Upper lobe of left lung (tissue), 6 donors: Measurements from ENCODE around the gene COLEC11. TPM values are rescaled to one million over a fixed set of nuclear protein-coding genes. Genes with fewer than 3 reads are reported as not detected.

Experiments
- ATAC-seq, 2 donors: fragments of 200-7000 bp; cut with Tn5 transposase; one replicate each; pipeline ENCODE4 v1.9.1; 2022; ENCODE audit warnings: mild to moderate bottlenecking in 2 of 2, moderate library complexity in 2 of 2; ENCODE audit not compliant: low FRiP score in 2 of 2
- DNase-seq, 2 donors: peaks; one replicate each; pipeline ENCODE4 v3.0.0-alpha.2; 2019 to 2020
- H3K27ac ChIP-seq, 4 donors: fragments of 200-600 bp; sonication (generic); one replicate each; pipeline ENCODE4 v1.5.1; 2016 to 2019
- H3K27me3 ChIP-seq, 4 donors: fragments of 200-600 bp; sonication (generic); one replicate each; pipeline ENCODE4 v1.5.1; 2017 to 2019
- H3K36me3 ChIP-seq, 4 donors: fragments of 200-600 bp; sonication (generic); one replicate each; pipeline ENCODE4 v1.5.1; 2016 to 2019
- H3K4me1 ChIP-seq, 4 donors: fragments of 200-600 bp; sonication (generic); one replicate each; pipeline ENCODE4 v1.5.1; 2018 to 2019
- H3K4me3 ChIP-seq, 4 donors: fragments of 200-600 bp; sonication (generic); one replicate each; pipeline ENCODE4 v1.5.1; 2017 to 2019; ENCODE audit warnings: mild to moderate bottlenecking in 2 of 4, moderate library complexity in 1 of 4
- H3K9me3 ChIP-seq, 4 donors: fragments of 200-600 bp; sonication (generic); one replicate each; pipeline ENCODE4 v1.5.1; 2018 to 2019
- EP300 ChIP-seq, 4 donors: sonication (generic); formaldehyde crosslinking; IDR thresholded peaks; one replicate each; pipeline ENCODE4 v1.5.1; 2017; ENCODE audit warnings: antibody characterized with exemption in 4 of 4, control low read depth in 2 of 4
- POLR2A ChIP-seq, 4 donors: fragments of 450-650 bp; IDR thresholded peaks; one replicate each; pipeline ENCODE4 v1.5.1; 2016 to 2017; ENCODE audit warnings: antibody characterized with exemption in 4 of 4, mild to moderate bottlenecking in 2 of 4
- POLR2AphosphoS5 ChIP-seq, 2 donors: sonication (generic); formaldehyde crosslinking; IDR thresholded peaks; one replicate each; pipeline ENCODE4 v1.5.1; 2017; ENCODE audit warnings: antibody characterized with exemption in 2 of 2
- WGBS, 2 donors: methylation state at CpG; one replicate each; pipeline ENCODE4 v1.1.5; 2017 to 2018; 5-methylcytosine and 5-hydroxymethylcytosine counted together
- total RNA-seq, 6 donors: library from RNA; depleted of rRNA in 4 of 6; stranded (reverse); fragments of >200 nt in 4 of 6; gene quantifications; one replicate each; pipeline versions ENCODE4 v1.1.0 to v1.2.1, GENCODE V29; 2016 to 2021
- TF ChIP-seq, protein P1 (sequence below), 6 experiments: fragments of 450-650 bp in 4 of 6; fragments of 200-600 bp in 2 of 6; sonication (generic) in 2 of 6; IDR thresholded peaks; one replicate each; pipeline ENCODE4 v1.5.1; 2016 to 2019; ENCODE audit warnings: antibody characterized with exemption in 6 of 6
- donor health status: DM: no; HTN: no; CAD: no; lungs with moderate emphysema.
- donor health status: DM: no; HTN: yes; CAD: no; lungs with severe emphysema.

COLEC11 gene
- total RNA-seq, 6 donors from 2014 or later = 0.79 to 2.3 (median 1.3) TPM; not detected in 1

DNA sequence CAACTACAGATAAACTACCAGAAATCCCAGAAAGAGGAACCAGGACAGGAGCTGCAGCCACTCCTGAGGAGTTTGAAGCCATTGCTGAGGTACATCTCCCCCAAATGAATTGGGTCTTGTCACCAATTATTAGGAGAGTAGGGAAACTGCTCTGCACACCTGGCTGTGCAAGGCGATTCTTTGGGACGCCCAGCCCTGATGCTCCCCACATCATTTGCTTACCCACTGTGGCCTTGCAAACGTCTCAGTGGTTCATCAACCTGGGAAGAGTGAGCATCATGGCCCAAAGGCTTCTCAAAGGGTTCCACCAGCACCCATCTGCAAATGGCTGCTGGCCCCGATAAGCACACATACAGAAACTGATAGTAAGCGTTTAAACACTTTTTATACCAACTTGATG lies 86.7 kb downstream of the COLEC11 start:
- Histone ChIP-seq H3K4me3 (no peak overlapping the region), H3K9me3 (no peaks in the 10 kb centered on the region), H3K27ac (no peak overlapping the region), H3K27me3 (no peaks in the 10 kb centered on the region), H3K36me3 (no peaks in the 10 kb centered on the region), H3K4me1 (peaks cover 0 to 3% (median 0%) of the 10 kb centered on the region in 4 donors)
- no peak for DNase-seq
- TF ChIP-seq, protein P1, sequence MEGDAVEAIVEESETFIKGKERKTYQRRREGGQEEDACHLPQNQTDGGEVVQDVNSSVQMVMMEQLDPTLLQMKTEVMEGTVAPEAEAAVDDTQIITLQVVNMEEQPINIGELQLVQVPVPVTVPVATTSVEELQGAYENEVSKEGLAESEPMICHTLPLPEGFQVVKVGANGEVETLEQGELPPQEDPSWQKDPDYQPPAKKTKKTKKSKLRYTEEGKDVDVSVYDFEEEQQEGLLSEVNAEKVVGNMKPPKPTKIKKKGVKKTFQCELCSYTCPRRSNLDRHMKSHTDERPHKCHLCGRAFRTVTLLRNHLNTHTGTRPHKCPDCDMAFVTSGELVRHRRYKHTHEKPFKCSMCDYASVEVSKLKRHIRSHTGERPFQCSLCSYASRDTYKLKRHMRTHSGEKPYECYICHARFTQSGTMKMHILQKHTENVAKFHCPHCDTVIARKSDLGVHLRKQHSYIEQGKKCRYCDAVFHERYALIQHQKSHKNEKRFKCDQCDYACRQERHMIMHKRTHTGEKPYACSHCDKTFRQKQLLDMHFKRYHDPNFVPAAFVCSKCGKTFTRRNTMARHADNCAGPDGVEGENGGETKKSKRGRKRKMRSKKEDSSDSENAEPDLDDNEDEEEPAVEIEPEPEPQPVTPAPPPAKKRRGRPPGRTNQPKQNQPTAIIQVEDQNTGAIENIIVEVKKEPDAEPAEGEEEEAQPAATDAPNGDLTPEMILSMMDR (IDR thresholded peaks at IDR 0.05) = no peak
- no peak for TF ChIP-seq POLR2AphosphoS5 (IDR thresholded peaks at IDR 0.05)
- TF ChIP-seq EP300 (IDR thresholded peaks at IDR 0.05) = no peak
- no peak for TF ChIP-seq POLR2A (IDR thresholded peaks at IDR 0.05)
- 92 to 93% methylated on average over 5 of the region's 5 CpGs for WGBS, 2 donors
- ATAC-seq = no peak

DNA sequence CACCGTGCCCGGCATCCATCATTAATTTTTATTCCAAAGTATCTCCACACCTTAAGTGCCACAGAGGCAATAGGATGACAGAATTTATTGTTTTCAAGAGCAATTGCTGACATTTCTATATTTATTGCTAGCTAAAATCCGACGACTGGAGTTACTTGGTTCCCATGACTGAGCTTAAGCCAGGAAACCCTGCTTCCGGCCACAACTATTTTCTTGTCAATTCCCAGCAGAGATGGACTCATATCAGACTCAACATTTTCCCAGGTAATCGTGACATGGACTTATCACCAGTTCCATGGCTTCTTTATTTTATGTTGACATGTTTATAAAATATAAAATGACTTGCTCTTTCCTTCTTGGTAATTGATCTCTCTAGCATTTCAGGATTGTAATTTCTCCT lies 87.9 kb downstream of the COLEC11 start:
- Histone ChIP-seq H3K36me3 (no peaks in the 10 kb centered on the region), H3K4me3 (no peak overlapping the region), H3K4me1 (peaks cover 0 to 3% (median 0%) of the 10 kb centered on the region in 4 donors), H3K27me3 (no peaks in the 10 kb centered on the region), H3K27ac (no peak overlapping the region), H3K9me3 (no peaks in the 10 kb centered on the region)
- DNase-seq (no peak), ATAC-seq (no peak)
- 75 to 80% methylated on average over 6 of the region's 6 CpGs for WGBS, 2 donors
- TF ChIP-seq, protein P1 (IDR thresholded peaks at IDR 0.05) = no peak
- TF ChIP-seq POLR2AphosphoS5 (IDR thresholded peaks at IDR 0.05) (no peak), EP300 (IDR thresholded peaks at IDR 0.05) (no peak), POLR2A (IDR thresholded peaks at IDR 0.05) (no peak)

DNA sequence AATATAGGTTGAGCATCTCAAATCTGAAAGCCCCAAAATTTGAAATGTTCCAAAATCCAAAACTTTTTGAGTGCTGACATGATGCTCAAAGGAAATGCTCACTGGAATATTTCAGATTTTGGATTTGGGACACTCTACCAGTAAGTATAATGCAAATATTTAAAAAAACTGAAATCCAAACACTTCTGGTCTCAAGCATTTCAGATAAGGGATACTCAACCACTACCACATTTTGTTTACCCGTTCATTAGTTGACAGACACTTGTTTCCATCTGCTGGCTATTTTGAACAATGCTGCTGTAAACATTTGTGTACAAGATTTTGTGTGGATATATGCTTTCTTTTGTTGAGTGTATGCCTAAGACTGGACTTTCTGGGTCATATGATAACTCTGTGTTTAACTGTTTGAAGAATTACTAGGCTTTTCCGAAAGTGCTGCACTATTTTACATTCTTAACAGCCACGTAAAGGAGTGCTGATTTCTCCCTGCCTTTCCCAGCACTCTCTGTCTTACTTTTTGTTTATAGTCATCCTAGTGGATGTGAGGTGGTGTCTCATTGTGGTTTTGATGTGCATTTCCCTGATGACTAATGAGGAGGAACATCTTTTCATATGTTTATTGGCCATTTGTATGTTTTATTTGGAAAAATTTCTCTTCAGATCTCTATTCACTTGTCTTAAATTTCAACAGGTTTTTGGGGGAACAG lies 89.0 kb downstream of the COLEC11 start:
- Histone ChIP-seq H3K4me3 (no peak overlapping the region), H3K9me3 (no peaks in the 10 kb centered on the region), H3K27ac (no peak overlapping the region), H3K36me3 (no peaks in the 10 kb centered on the region), H3K4me1 (peaks cover 0 to 3% (median 0%) of the 10 kb centered on the region in 4 donors), H3K27me3 (no peaks in the 10 kb centered on the region)
- WGBS, 2 donors = 33 to 38% methylated on average over 3 of the region's 3 CpGs
- DNase-seq = no peak
- TF ChIP-seq EP300 (IDR thresholded peaks at IDR 0.05) = no peak
- TF ChIP-seq, protein P1 (IDR thresholded peaks at IDR 0.05) = no peak
- no peak for TF ChIP-seq POLR2AphosphoS5 (IDR thresholded peaks at IDR 0.05)
- no peak for TF ChIP-seq POLR2A (IDR thresholded peaks at IDR 0.05)
- no peak for ATAC-seq

DNA sequence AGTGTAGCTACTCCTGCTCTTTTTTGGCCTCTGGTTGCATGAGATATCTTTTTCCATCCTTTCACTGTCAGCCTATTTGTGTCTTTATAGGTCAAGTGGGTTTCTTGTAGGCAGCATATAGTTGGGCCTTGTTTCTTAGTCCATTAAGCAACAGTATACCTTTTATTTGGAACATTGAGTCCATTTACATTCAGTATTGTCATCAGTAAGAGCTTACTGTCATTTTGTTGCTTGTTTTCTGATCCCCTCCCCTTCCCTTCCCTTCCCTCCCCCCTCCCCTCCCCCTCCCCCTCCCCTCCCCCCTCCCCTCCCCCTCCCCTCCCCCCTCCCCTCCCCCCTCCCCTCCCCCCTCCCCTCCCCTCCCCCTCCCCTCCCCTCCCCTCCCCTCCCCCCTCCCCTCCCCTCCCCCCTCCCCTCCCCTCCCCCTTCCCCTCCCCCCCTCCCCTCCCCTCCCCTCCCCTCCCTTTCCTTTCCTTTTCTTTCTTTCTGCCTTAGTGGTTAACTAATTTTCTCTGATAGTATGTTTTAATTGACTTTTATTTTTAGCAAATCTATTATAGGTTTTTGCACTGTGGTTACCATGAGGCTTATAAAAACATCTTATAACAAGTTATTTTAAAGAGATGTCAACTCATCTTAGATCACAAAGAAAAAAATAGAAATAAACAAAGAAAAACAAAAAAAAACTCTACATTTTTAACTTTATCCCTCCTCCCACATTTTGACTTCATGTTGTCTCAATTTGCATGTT lies 95.3 kb downstream of the COLEC11 start:
- TF ChIP-seq, protein P1 (IDR thresholded peaks at IDR 0.05) = no peak
- TF ChIP-seq POLR2AphosphoS5 (IDR thresholded peaks at IDR 0.05) (no peak), EP300 (IDR thresholded peaks at IDR 0.05) (no peak), POLR2A (IDR thresholded peaks at IDR 0.05) (no peak)
- no peak overlapping the region for H3K27ac ChIP-seq
- no peak overlapping the region for H3K4me3 ChIP-seq
- H3K9me3 ChIP-seq = no peaks in the 10 kb centered on the region
- DNase-seq (no peak), ATAC-seq (no peak)
- H3K4me1 ChIP-seq = no peaks in the 10 kb centered on the region
- H3K36me3 ChIP-seq = no peaks in the 10 kb centered on the region
- H3K27me3 ChIP-seq = no peaks in the 10 kb centered on the region
